ENCODE measurements around the gene RPS5.

DNA sequence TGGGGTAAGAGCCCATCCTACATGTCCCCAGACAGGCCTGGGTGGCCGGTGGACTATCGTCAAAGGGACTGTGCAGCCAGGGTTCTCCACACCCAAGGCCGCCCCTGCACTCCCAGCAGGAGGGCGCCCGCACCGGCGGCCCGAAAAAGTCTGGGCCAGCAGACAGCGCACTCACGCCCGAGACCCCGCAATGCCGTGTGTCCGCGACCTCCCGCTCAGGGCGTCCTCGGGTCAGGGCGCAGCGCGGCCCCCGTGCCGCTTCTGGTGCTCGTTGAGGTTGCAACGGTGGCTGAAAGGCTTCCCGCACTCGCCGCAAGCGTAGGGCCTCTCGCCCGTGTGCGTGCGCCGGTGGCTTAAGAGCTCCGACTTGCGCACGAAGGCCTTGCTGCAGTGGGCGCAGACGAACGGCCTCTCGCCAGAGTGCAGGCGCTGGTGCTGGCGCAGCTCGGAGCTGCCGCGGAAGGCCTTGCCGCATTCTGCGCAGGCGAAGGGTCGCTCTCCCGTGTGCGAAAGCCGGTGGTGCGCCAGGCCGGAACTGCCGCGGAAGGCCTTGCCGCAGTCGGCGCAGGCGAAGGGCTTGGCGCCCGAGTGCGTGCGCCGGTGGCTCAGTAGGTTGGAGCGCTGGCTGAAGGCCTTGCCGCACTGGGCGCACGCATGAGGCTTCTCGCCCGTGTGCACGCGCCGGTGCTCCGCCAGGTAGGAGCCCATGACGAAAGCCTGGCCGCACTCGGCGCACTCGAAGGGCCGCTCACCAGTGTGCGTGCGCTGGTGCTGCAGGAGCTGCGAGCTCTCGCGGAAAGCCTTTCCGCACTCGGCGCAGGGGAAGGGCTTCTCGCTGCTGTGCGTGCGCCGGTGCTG lies 30.9 kb upstream of the RPS5 start:
- TF ChIP-seq, protein P1, sequence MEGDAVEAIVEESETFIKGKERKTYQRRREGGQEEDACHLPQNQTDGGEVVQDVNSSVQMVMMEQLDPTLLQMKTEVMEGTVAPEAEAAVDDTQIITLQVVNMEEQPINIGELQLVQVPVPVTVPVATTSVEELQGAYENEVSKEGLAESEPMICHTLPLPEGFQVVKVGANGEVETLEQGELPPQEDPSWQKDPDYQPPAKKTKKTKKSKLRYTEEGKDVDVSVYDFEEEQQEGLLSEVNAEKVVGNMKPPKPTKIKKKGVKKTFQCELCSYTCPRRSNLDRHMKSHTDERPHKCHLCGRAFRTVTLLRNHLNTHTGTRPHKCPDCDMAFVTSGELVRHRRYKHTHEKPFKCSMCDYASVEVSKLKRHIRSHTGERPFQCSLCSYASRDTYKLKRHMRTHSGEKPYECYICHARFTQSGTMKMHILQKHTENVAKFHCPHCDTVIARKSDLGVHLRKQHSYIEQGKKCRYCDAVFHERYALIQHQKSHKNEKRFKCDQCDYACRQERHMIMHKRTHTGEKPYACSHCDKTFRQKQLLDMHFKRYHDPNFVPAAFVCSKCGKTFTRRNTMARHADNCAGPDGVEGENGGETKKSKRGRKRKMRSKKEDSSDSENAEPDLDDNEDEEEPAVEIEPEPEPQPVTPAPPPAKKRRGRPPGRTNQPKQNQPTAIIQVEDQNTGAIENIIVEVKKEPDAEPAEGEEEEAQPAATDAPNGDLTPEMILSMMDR (IDR thresholded peaks at IDR 0.05): no peak
- no peak for TF ChIP-seq POLR2A (IDR thresholded peaks at IDR 0.05)
